ENCODE data around the gene SRGAP1. TPM values are rescaled to one million over a fixed set of nuclear protein-coding genes. Genes with fewer than 3 reads are reported as not detected.

The SRGAP1 gene
- total and polyA plus RNA-seq, 9 of the 15 experiments (the other 6 are each of a cell fraction or from before 2014, with no cell fraction given): 0.01 to 0.13 (median 0.04) TPM; not detected in 3

GRCh38 chr12:63841011-63841410 lies 3.5 kb upstream of the SRGAP1 start:
- H3K9ac ChIP-seq (ENCODE audit: insufficient read depth in 1 of 2, low read depth in 2 of 2, low read length in 2 of 2): no peak overlapping the region
- H2AFZ ChIP-seq (ENCODE audit: low read depth, low read length): no peak overlapping the region
- ChIA-PET POLR2A (no interaction called here), CTCF (ENCODE audit: low intra/inter-chr PET ratio) (interaction anchor here (0.7 to 3.2 kb wide), 2 partner anchors 160 to 415 kb away, joined by 3 to 16 read pairs; no protein-coding TSS in a partner anchor)
- no peak overlapping the region for H3K4me2 ChIP-seq (ENCODE audit: insufficient read depth, low read length)
- no peaks in the 10 kb centered on the region for H3K9me1 ChIP-seq (ENCODE audit: control insufficient read depth, insufficient read depth, low read length)
- DNase-seq (ENCODE audit: extremely low read depth in 1 of 4, low spot score in 3 of 4): no peak
- FAIRE-seq: no peak
- no TSS peak for BruUV-seq (replicated peaks)
- H3K27me3 ChIP-seq (ENCODE audit: control insufficient read depth in 2 of 2, insufficient read depth in 2 of 2, low read length in 2 of 2): peaks cover 16 to 17% of the 10 kb centered on the region in 2 experiments; a peak in 3 of 5 replicates
- H3K4me1 ChIP-seq (replicated peaks in 1 of 2; ENCODE audit: control insufficient read depth in 2 of 2, insufficient read depth in 2 of 2, low read length in 2 of 2): peaks cover 6 to 18% of the 10 kb centered on the region in 2 experiments; a peak in 4 of 5 replicates
- no peak for ATAC-seq
- in situ Hi-C loops (cut with MboI) (loop anchor here (25.0 kb wide), 1 partner anchor 546 kb away; the partner anchor contains the start of gene C12orf56), intact Hi-C loops (cut with micrococcal nuclease) (loop anchor here (10.0 kb wide), 1 partner anchor 114 kb away; no protein-coding TSS in a partner anchor)
- WGBS (ENCODE audit: insufficient coverage, low coverage, missing lambda C conversion rate): 0% methylated on average over 3 of the region's 3 CpGs
- H3K9me3 ChIP-seq (replicated peaks; ENCODE audit: control insufficient read depth, insufficient read depth, low read depth, low read length): no peaks in the 10 kb centered on the region
- no peak overlapping the region for H3K4me3 ChIP-seq
- no peaks in the 10 kb centered on the region for H3K36me3 ChIP-seq (ENCODE audit: control insufficient read depth, insufficient read depth, low read length)
- H3K79me2 ChIP-seq (ENCODE audit: control insufficient read depth, insufficient read depth, low read length): no peaks in the 10 kb centered on the region
- H3K27ac ChIP-seq (ENCODE audit: extremely low read depth, low read depth, low read length): no peak overlapping the region
- no peaks in the 10 kb centered on the region for H4K20me1 ChIP-seq (replicated peaks; ENCODE audit: control insufficient read depth, insufficient read depth, low read length)
- TF ChIP-seq SMARCA4 (IDR thresholded peaks at IDR 0.05) (no peak), KDM4B (IDR thresholded peaks at IDR 0.05; ENCODE audit: borderline replicate concordance in 2 of 2, low read depth in 1 of 2) (no peak), THAP7 (CRISPR knock-in tag; IDR thresholded peaks at IDR 0.05) (no peak), THRAP3 (IDR thresholded peaks at IDR 0.05; ENCODE audit: borderline replicate concordance) (no peak), HMGXB4 (CRISPR knock-in tag; IDR thresholded peaks at IDR 0.05) (no peak), RBM34 (IDR thresholded peaks at IDR 0.05; ENCODE audit: borderline replicate concordance, insufficient read depth, low read length) (no peak), GABPB2 (CRISPR knock-in tag; conservative IDR thresholded peaks at IDR 0.05) (no peak), RFX1 (IDR thresholded peaks at IDR 0.05) (no peak), PHF20 (IDR thresholded peaks at IDR 0.05; ENCODE audit: partially characterized antibody) (no peak), U2AF2 (optimal IDR thresholded peaks at IDR 0.05; ENCODE audit: low read depth, low read length) (no peak), DPF2 (IDR thresholded peaks at IDR 0.05) (no peak), CLOCK (CRISPR knock-in tag; IDR thresholded peaks at IDR 0.05; ENCODE audit: borderline replicate concordance) (no peak), ZNF133 (CRISPR knock-in tag; IDR thresholded peaks at IDR 0.05) (no peak), ZBTB26 (CRISPR knock-in tag; IDR thresholded peaks at IDR 0.05) (no peak), SLC30A9 (CRISPR knock-in tag; IDR thresholded peaks at IDR 0.05) (no peak), KAT8 (IDR thresholded peaks at IDR 0.05; ENCODE audit: low read depth) (no peak), YY1 (IDR thresholded peaks at IDR 0.05; ENCODE audit: borderline replicate concordance in 1 of 3, control insufficient read depth in 1 of 3, extremely low read depth in 1 of 3, insufficient read depth in 3 of 3, insufficient read length in 1 of 3, insufficient replicate concordance in 2 of 3, low read depth in 1 of 3, low read length in 2 of 3) (no peak)

Data from K562 (cell line).